ENCODE measurements around the gene HCN4. TPM values are rescaled to one million over a fixed set of nuclear protein-coding genes. Genes with fewer than 3 reads are reported as not detected.

The HCN4 gene
- total RNA-seq, 1 donor from 2014 or later, result 1.4 TPM

- DNase-seq (ENCODE audit: low read depth), result no peak
- no peaks in the 10 kb centered on the region for H3K36me3 ChIP-seq (ENCODE audit: control insufficient read depth, insufficient read depth, low read length)
- H3K27me3 ChIP-seq (ENCODE audit: control insufficient read depth, insufficient read depth, low read length), result peaks cover 68% of the 10 kb centered on the region
- no peak overlapping the region for H3K4me3 ChIP-seq (ENCODE audit: low read depth, low read length)
- no peak for TF ChIP-seq CTCF (IDR thresholded peaks at IDR 0.05; ENCODE audit: insufficient read depth, low read length, poor library complexity, severe bottlenecking)
These were observed 466 bp upstream of the HCN4 start for GRCh38 chr15:73369154-73369694.

DNA sequence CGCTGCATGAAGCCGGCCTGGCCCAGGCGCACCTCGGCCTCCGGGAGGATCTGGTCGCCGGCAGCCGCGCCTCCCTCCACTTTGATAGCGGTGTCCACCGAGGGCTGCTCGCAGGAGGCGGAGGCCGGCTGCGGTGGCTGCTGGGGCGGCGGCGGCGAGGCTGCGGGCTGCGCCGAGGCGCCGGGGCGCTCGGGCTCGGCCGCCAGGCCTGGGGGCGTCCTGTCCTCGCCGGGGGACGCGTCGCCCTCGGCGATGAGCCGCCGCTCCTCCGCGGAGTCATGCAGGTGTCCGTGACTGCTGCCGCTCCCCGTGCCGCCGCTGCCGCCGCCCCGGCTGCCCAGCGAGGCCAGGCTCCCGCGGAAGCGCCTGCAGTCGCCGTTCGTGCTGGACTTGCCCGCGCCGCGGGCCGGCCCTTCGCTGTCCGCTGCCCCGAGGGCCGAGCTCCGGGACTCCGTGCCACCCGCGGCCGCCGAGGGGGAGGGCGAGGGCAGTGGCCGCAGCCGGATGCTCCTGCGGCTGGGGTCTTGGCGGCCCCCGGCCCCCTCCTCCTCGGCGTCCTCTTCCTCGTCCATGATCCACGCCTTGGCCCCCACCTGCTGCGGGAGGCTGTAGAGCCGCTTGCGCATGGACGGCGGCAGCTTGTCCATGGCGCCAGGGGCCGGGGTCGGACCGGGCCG, 996 bp downstream of the HCN4 start:
- TF ChIP-seq CTCF (IDR thresholded peaks at IDR 0.05; ENCODE audit: insufficient read depth, low read length, poor library complexity, severe bottlenecking), result no peak
- Histone ChIP-seq H3K27me3 (ENCODE audit: control insufficient read depth, insufficient read depth, low read length) (peaks cover 65% of the 10 kb centered on the region), H3K4me3 (ENCODE audit: low read depth, low read length) (no peak overlapping the region), H3K36me3 (ENCODE audit: control insufficient read depth, insufficient read depth, low read length) (no peaks in the 10 kb centered on the region)
- no peak for DNase-seq (ENCODE audit: low read depth)

DNA sequence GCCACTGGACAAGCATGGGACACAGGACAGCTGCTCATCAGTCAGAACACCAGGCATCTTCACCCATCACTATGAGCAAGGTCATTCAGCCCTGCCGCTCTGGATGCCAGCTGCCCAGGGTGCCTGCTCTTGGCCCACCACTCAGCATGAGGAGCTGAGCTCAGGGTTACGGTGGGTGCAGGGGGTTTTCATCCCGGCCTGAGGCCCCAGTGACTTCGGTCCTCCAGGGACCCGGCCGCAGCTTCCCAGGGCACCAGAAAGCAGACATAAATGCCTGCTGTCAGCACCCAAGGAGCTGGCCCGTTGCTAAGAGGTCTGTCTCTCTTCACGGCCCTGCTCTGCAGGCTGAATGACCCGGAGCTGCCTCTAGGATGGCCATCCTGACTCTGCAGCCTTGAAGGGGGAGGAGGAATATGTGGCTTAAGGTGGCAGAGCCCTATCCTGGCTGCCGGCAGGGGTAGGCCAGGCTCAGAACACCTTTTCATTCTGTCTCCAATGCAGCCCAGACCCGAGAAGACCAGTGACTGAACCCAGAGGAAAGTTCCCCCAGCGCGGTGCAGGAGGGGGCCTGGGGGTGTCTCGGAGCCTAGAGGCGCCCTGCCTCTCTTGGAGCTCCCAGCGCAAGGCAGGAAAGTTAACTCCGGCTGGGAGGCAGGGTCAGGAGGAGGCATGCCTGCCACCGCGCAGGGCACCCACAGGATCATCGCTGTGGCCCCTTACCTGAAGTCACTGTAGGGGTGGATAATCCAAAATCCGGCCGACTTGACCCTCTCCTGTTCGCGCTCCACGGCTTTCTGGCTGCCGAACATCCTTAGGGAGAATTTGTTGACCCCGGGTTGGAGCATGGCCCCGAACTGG, 1.8 kb downstream of the HCN4 start:
- DNase-seq (ENCODE audit: low read depth), result no peak
- H3K4me3 ChIP-seq (ENCODE audit: low read depth, low read length), result no peak overlapping the region
- TF ChIP-seq CTCF (IDR thresholded peaks at IDR 0.05; ENCODE audit: insufficient read depth, low read length, poor library complexity, severe bottlenecking), result no peak
- peaks cover 71% of the 10 kb centered on the region for H3K27me3 ChIP-seq (ENCODE audit: control insufficient read depth, insufficient read depth, low read length)
- H3K36me3 ChIP-seq (ENCODE audit: control insufficient read depth, insufficient read depth, low read length), result no peaks in the 10 kb centered on the region

- no peak for DNase-seq (ENCODE audit: low read depth)
- H3K27me3 ChIP-seq (ENCODE audit: control insufficient read depth, insufficient read depth, low read length), result peaks cover 68% of the 10 kb centered on the region
- TF ChIP-seq CTCF (IDR thresholded peaks at IDR 0.05; ENCODE audit: insufficient read depth, low read length, poor library complexity, severe bottlenecking), result no peak
These were observed 4.7 kb downstream of the HCN4 start for GRCh38 chr15:73364070-73364469.

GRCh38 chr15:73362900-73363299, 5.9 kb downstream of the HCN4 start:
- no peaks in the 10 kb centered on the region for H3K36me3 ChIP-seq (ENCODE audit: control insufficient read depth, insufficient read depth, low read length)
- DNase-seq (ENCODE audit: low read depth), result no peak
- no peak overlapping the region for H3K4me3 ChIP-seq (ENCODE audit: low read depth, low read length)
- no peak for TF ChIP-seq CTCF (IDR thresholded peaks at IDR 0.05; ENCODE audit: insufficient read depth, low read length, poor library complexity, severe bottlenecking)
- H3K27me3 ChIP-seq (ENCODE audit: control insufficient read depth, insufficient read depth, low read length), result peaks cover 60% of the 10 kb centered on the region

More at GRCh38 chr15:73364070-73364469, 4.7 kb downstream of the HCN4 start:
- H3K36me3 ChIP-seq (ENCODE audit: control insufficient read depth, insufficient read depth, low read length), result no peaks in the 10 kb centered on the region
- no peak overlapping the region for H3K4me3 ChIP-seq (ENCODE audit: low read depth, low read length)

Data from kidney epithelial cell (primary cell).